ENCODE data around the gene VSIG1.

The VSIG1 gene

GRCh38 chrX:108064613-108065012 is 19.7 kb downstream of the VSIG1 start:
- DNase-seq (ENCODE audit: low spot score), result no peak

- DNase-seq (ENCODE audit: low spot score), result no peak
Measured at GRCh38 chrX:108068121-108068520, 23.3 kb downstream of the VSIG1 start.

GRCh38 chrX:108070891-108071290 is 26.0 kb downstream of the VSIG1 start:
- peak; percentile 39 for DNase-seq (ENCODE audit: low spot score)

GRCh38 chrX:108071578-108071977 is 26.7 kb downstream of the VSIG1 start:
- DNase-seq (ENCODE audit: low spot score), result no peak

GRCh38 chrX:108072746-108073145 is 27.9 kb downstream of the VSIG1 start:
- no peak for DNase-seq (ENCODE audit: low spot score)

- DNase-seq (ENCODE audit: low spot score), result no peak
Measured at GRCh38 chrX:108081110-108081509, 36.2 kb downstream of the VSIG1 start.

- no peak for DNase-seq (ENCODE audit: low spot score)
Measured at GRCh38 chrX:108087792-108088191, 42.9 kb downstream of the VSIG1 start.

- no peak for DNase-seq (ENCODE audit: low spot score)
Measured at GRCh38 chrX:108088511-108088910, 43.6 kb downstream of the VSIG1 start.

GRCh38 chrX:108090491-108091263 is 45.8 kb downstream of the VSIG1 start:
- DNase-seq (ENCODE audit: low spot score), result peak; percentile 53

- peak; percentile 93 for DNase-seq (ENCODE audit: low spot score)
Measured at GRCh38 chrX:108091264-108091877, 46.5 kb downstream of the VSIG1 start, which contains the start of the genes ATG4A and PSMD10. Gene ATG4A, plus strand, starts transcription at chrX:108091778. Its CDS starts 49 bp downstream, at chrX:108091827. Gene PSMD10, minus strand, starts transcription at chrX:108091542. Its CDS starts 22 bp downstream, at chrX:108091520.

- peak; percentile 52 for DNase-seq (ENCODE audit: low spot score)
Measured at GRCh38 chrX:108091878-108092291, 47.0 kb downstream of the VSIG1 start.

GRCh38 chrX:108097380-108097779 is 52.5 kb downstream of the VSIG1 start:
- peak; percentile 8 for DNase-seq (ENCODE audit: low spot score)

GRCh38 chrX:108105473-108105872 is 60.6 kb downstream of the VSIG1 start:
- DNase-seq (ENCODE audit: low spot score), result no peak

GRCh38 chrX:108114541-108114940 is 69.7 kb downstream of the VSIG1 start:
- no peak for DNase-seq (ENCODE audit: low spot score)

- DNase-seq (ENCODE audit: low spot score), result no peak
Measured at GRCh38 chrX:108117988-108118387, 73.1 kb downstream of the VSIG1 start.

GRCh38 chrX:108121291-108121690 is 76.4 kb downstream of the VSIG1 start:
- DNase-seq (ENCODE audit: low spot score), result no peak

GRCh38 chrX:108122748-108123147 is 77.9 kb downstream of the VSIG1 start:
- no peak for DNase-seq (ENCODE audit: low spot score)

- DNase-seq (ENCODE audit: low spot score), result no peak
Measured at GRCh38 chrX:108123591-108124366, 78.9 kb downstream of the VSIG1 start.

- DNase-seq (ENCODE audit: low spot score), result no peak
Measured at GRCh38 chrX:108126661-108127060, 81.8 kb downstream of the VSIG1 start.

GRCh38 chrX:108127152-108127551 is 82.3 kb downstream of the VSIG1 start:
- no peak for DNase-seq (ENCODE audit: low spot score)
